H1 (cell line): Measurements from ENCODE around the gene KLHL21.

Source experiments
- ATF2 ChIP-seq: IDR thresholded peaks from 2 replicates; pipeline ENCODE4 v1.6.1; 2012; ENCODE audit warnings: low read length, inconsistent platforms
- BCL11A ChIP-seq, 2 experiments: IDR thresholded peaks; one replicate each; pipeline ENCODE4 v1.6.1; 2011; ENCODE audit warnings: low read depth in 2 of 2, low read length in 2 of 2, mild to moderate bottlenecking in 2 of 2
- CHD7 ChIP-seq: fragments of 300-600 bp; sonication (generic); IDR thresholded peaks from 2 replicates; pipeline ENCODE4 v1.7.1; 2012; ENCODE audit warnings: low read length, moderate library complexity, mild to moderate bottlenecking, inconsistent platforms; ENCODE audit not compliant: insufficient replicate concordance
- CREB1 ChIP-seq: IDR thresholded peaks from 2 replicates; pipeline ENCODE4 v1.6.1; 2012; ENCODE audit warnings: inconsistent platforms
- CTCF ChIP-seq, 3 experiments: IDR thresholded peaks; 1 replicate in 2 of 3; 2 replicates in 1 of 3; pipeline versions ENCODE4 v1.5.1 to v1.6.1; 2011; ENCODE audit warnings: low read length in 3 of 3, mild to moderate bottlenecking in 3 of 3, inconsistent platforms in 2 of 3, low read depth in 1 of 3, moderate library complexity in 1 of 3; ENCODE audit not compliant: insufficient read depth in 1 of 3; ENCODE audit errors: control extremely low read depth in 1 of 3
- EZH2 ChIP-seq: fragments of 200-600 bp; sonication (generic); IDR thresholded peaks from 2 replicates; pipeline ENCODE4 v1.7.1; 2012; ENCODE audit warnings: low read depth, mild to moderate bottlenecking, moderate library complexity, low read length, inconsistent platforms; ENCODE audit not compliant: severe bottlenecking
- JUND ChIP-seq: IDR thresholded peaks from 2 replicates; pipeline ENCODE4 v1.6.1; 2011; ENCODE audit warnings: mild to moderate bottlenecking, improper control_type of control experiment, low read length
- MAX ChIP-seq: IDR thresholded peaks from 2 replicates; pipeline ENCODE4 v1.6.1; 2012; ENCODE audit warnings: inconsistent platforms
- POLR2A ChIP-seq, 2 experiments: IDR thresholded peaks; 1 replicate in 1 of 2; 2 replicates in 1 of 2; pipeline ENCODE4 v1.6.1; 2011; ENCODE audit warnings: low read depth in 2 of 2, low read length in 2 of 2, mild to moderate bottlenecking in 2 of 2; ENCODE audit errors: control extremely low read depth in 1 of 2
- POLR2AphosphoS5 ChIP-seq: IDR thresholded peaks from 2 replicates; pipeline ENCODE4 v1.6.1; 2011; ENCODE audit warnings: low read depth, low read length
- RBBP5 ChIP-seq: IDR thresholded peaks from 2 replicates; pipeline ENCODE4 v1.7.1; 2012; ENCODE audit warnings: low read depth, mild to moderate bottlenecking, inconsistent platforms, low read length, moderate library complexity, borderline replicate concordance
- SP4 ChIP-seq: IDR thresholded peaks from 2 replicates; pipeline ENCODE4 v1.6.1; 2012; ENCODE audit warnings: low read length, inconsistent platforms
- YY1 ChIP-seq: IDR thresholded peaks from 2 replicates; pipeline ENCODE4 v1.6.1; 2011; ENCODE audit warnings: low read depth, mild to moderate bottlenecking, low read length

- TF ChIP-seq CTCF (IDR thresholded peaks at IDR 0.05; ENCODE audit: control extremely low read depth in 1 of 3, insufficient read depth in 1 of 3, low read depth in 1 of 3, low read length in 3 of 3) (no peak), ATF2 (no peak), CHD7 (no peak), POLR2AphosphoS5 (no peak), MAX (no peak), CREB1 (no peak), POLR2A (IDR thresholded peaks at IDR 0.05; ENCODE audit: control extremely low read depth in 1 of 2, low read depth in 2 of 2, low read length in 2 of 2) (no peak), JUND (no peak), YY1 (no peak), RBBP5 (no peak), EZH2 (no peak), BCL11A (IDR thresholded peaks at IDR 0.05; ENCODE audit: low read depth in 2 of 2, low read length in 2 of 2) (no peak), SP4 (no peak)
Observed at GRCh38 chr1:6544831-6545230, 57.8 kb downstream of the KLHL21 start.
